HG03060 (cell line): ENCODE data around the gene EOGT.

Source experiments
- ATAC-seq: cut with Tn5 transposase; IDR thresholded peaks from one replicate; pipeline ENCODE4 v1.9.1; 2021; ENCODE audit warnings: low read depth, moderate number of reproducible peaks; ENCODE audit not compliant: unreplicated experiment

The EOGT gene

GRCh38 chr3:69009559-69010410 is 3.7 kb downstream of the EOGT start:
- ATAC-seq = no peak

GRCh38 chr3:69008980-69009379 is 4.5 kb downstream of the EOGT start:
- ATAC-seq = no peak

DNA sequence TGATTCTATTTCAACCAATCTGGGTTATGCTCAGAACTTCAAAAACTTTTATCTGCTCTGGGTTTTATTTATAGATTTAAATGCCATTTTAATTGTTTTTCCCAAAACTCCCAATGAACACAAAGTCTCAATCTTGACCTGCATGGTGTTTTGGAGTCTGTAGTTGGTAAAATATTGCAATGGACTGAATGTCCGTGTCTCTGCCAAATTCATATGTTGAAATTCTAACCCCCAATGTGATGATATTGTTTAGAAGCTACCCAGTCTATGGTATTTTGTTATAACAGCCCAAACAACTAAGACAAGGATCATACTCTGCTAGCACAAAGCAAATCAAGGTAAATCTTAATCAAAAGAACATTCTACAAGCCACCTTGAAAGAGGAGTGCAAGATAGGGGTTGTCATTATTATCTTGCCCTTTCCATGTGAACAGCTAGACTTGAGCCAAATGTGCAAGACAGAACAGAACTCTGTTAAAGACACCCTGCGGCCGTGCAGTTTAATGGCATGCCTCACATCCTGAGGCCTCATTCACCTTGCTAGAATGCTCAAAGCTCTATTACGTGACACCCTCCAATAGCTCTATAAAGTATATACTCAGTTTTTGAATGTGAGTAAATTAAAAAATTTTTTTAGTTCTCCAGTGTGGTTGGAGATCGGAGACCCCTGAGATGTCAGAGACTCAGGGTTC is 7.5 kb downstream of the EOGT start:
- ATAC-seq = no peak

DNA sequence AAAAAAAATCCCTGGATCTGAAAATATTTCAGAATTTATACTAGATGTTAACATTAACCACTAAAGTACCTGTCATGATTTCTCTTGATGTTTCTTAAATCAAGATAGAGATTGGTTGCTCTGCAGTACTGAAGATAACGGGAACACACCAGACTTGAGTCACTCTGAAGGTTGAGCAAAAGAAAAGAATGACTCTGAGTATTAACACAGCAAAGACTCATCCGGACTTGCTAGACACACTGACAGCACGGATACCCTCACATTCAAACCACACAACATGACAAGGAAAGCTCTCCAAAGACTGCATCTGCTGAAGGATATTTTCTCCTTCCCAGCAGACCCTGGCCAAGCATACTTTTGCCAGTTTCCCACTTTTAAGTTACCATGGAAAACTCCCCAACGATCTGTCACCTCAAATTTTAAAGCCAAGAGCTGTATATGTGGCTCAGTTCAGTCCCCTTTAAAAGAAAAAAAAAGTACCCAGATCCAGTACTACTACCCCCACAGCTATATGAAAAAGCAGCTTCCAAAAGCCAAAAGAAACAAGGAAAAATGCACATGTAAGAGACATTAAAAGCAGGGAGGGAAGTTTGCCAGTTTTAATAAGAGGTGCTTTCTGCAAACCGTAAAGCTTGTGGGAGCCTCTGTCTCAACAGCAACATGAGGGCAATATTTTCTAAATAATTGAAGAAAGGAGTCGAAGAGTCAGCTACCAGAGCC is 8.3 kb downstream of the EOGT start:
- ATAC-seq = no peak

- no peak for ATAC-seq
Observed at GRCh38 chr3:69004138-69004537, 9.3 kb downstream of the EOGT start.

GRCh38 chr3:68999605-69000004 is 13.9 kb downstream of the EOGT start:
- ATAC-seq = no peak

- no peak for ATAC-seq
Observed at GRCh38 chr3:68999158-68999557, 14.3 kb downstream of the EOGT start.

DNA sequence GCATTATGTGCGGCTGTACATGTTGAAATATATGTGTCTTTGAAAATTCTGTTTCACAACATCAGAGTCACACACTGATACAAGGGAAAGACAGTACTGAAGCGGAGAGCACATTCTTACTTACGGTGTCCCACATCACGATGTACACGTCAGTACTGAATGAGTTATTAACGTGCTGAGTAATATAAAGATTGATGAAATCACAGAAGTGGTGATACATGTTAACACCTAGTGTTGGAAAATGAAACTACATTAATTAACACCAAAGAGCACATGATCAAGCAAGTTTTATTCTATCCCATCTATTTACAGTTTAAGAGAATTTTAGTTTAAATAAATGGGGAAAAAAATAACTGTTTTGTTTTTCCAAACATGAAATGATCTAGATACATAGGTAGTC is 15.6 kb downstream of the EOGT start:
- no peak for ATAC-seq

- ATAC-seq = no peak
Observed at GRCh38 chr3:68996356-68996995, 17.0 kb downstream of the EOGT start.

- no peak for ATAC-seq
Observed at GRCh38 chr3:68988740-68989139, 24.7 kb downstream of the EOGT start.

GRCh38 chr3:68987322-68987721 is 26.2 kb downstream of the EOGT start:
- ATAC-seq = no peak

DNA sequence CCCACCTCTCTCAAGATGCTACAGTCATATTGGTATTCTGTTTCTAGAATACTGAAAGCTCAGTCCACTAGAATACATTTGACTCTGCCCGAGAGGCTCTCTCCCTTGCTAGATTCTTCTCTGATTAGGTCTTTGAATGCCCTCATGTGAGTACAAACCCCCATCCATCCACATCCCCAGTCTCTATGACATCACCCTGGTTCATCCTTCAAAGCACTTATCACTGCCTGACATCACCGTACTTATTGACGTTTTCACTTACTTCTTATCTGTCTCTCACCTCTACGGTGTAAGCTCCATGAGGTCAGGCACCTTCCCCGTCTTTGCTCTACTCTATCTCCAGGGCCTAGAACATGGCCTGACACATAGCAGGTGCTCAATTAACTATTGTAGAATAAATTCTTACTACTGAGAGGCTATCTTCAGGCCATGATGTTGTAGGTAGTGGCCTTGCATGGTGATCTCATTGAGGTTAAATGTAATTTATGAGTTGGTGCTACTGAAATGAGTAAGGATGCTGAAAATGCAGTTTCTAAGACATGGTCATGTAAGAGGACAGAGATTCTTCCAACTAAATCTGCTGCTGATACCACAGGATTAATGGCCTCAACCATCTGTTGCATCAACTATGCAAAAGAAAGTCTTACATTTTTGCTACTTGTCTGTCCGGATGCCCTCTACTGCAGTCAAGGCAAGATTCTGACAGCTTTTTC is 26.8 kb downstream of the EOGT start:
- no peak for ATAC-seq

- ATAC-seq = no peak
Observed at GRCh38 chr3:68985146-68985790, 28.2 kb downstream of the EOGT start.

GRCh38 chr3:68984011-68984530 is 29.4 kb downstream of the EOGT start:
- ATAC-seq = no peak

GRCh38 chr3:68977486-68978167 is 35.9 kb downstream of the EOGT start:
- ATAC-seq = no peak

GRCh38 chr3:68974711-68975110 is 38.8 kb downstream of the EOGT start:
- ATAC-seq = no peak

GRCh38 chr3:68973639-68974038 is 39.8 kb downstream of the EOGT start:
- no peak for ATAC-seq

- ATAC-seq = peak; percentile 65
Observed at GRCh38 chr3:68972358-68972979, 41.0 kb downstream of the EOGT start.
